ENCODE results near the gene GABRB2. TPM values are rescaled to one million over a fixed set of nuclear protein-coding genes. Genes with fewer than 3 reads are reported as not detected.

Gene GABRB2
- total RNA-seq, 1 experiment from 2014 or later, result not detected

DNA sequence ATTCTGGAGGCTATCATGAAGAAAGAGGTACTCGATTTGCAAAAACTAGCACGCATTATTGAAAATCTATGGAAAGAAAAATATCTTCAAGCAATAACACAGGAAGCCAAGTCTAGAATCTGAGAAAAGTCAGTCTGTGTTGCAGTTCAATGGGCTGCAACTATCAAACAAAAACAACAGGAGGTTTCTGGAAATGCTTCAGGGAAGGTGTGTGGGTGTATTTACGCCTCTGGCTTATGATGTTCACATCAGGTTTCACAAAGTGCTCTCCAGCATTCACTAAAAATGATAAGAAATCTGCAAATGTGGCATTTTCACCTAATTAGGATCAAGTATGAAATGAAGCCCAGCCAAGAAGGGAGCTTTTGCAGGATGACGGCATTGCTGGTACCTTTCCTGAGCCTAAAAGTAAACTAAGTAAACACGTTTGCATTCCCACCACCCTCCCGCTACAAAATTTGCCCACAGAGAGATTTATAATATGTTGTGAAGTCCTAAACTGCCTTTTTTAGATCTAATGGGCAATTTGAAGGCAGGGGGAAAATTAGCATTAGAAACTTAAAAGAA is 146.4 kb downstream of the GABRB2 start:
- CTCF ChIA-PET, result no interaction called here
- no peaks in the 10 kb centered on the region for H3K4me1 ChIP-seq (ENCODE audit: control insufficient read depth, insufficient read depth, low read length)
- H3K36me3 ChIP-seq (ENCODE audit: control insufficient read depth, insufficient read depth, low read length), result no peaks in the 10 kb centered on the region
- intact Hi-C loops (cut with micrococcal nuclease; ENCODE audit: unreplicated experiment), result no loop called here
- H3K27me3 ChIP-seq (ENCODE audit: control insufficient read depth, insufficient read depth, low read length), result no peaks in the 10 kb centered on the region
- no TSS peak for BruUV-seq (replicated peaks)
- POLR2A ChIA-PET, result no interaction called here
- DNase-seq (ENCODE audit: low read depth, low spot score) (no peak), ATAC-seq (no peak)
- in situ Hi-C loops (cut with HindIII; ENCODE audit: low pct_unique_long_range_greater_than_20kb, low sequenced_read_pairs), result no loop called here
- TF ChIP-seq TCF7L2 (IDR thresholded peaks at IDR 0.05; ENCODE audit: low read depth, low read length) (no peak), POLR2AphosphoS5 (IDR thresholded peaks at IDR 0.05; ENCODE audit: low read depth, low read length) (no peak), SIN3A (IDR thresholded peaks at IDR 0.05; ENCODE audit: borderline replicate concordance, insufficient read depth, low read depth, low read length) (no peak)
- TF ChIP-seq, protein P1, sequence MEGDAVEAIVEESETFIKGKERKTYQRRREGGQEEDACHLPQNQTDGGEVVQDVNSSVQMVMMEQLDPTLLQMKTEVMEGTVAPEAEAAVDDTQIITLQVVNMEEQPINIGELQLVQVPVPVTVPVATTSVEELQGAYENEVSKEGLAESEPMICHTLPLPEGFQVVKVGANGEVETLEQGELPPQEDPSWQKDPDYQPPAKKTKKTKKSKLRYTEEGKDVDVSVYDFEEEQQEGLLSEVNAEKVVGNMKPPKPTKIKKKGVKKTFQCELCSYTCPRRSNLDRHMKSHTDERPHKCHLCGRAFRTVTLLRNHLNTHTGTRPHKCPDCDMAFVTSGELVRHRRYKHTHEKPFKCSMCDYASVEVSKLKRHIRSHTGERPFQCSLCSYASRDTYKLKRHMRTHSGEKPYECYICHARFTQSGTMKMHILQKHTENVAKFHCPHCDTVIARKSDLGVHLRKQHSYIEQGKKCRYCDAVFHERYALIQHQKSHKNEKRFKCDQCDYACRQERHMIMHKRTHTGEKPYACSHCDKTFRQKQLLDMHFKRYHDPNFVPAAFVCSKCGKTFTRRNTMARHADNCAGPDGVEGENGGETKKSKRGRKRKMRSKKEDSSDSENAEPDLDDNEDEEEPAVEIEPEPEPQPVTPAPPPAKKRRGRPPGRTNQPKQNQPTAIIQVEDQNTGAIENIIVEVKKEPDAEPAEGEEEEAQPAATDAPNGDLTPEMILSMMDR (IDR thresholded peaks at IDR 0.05), result no peak
- TF ChIP-seq, protein P2, sequence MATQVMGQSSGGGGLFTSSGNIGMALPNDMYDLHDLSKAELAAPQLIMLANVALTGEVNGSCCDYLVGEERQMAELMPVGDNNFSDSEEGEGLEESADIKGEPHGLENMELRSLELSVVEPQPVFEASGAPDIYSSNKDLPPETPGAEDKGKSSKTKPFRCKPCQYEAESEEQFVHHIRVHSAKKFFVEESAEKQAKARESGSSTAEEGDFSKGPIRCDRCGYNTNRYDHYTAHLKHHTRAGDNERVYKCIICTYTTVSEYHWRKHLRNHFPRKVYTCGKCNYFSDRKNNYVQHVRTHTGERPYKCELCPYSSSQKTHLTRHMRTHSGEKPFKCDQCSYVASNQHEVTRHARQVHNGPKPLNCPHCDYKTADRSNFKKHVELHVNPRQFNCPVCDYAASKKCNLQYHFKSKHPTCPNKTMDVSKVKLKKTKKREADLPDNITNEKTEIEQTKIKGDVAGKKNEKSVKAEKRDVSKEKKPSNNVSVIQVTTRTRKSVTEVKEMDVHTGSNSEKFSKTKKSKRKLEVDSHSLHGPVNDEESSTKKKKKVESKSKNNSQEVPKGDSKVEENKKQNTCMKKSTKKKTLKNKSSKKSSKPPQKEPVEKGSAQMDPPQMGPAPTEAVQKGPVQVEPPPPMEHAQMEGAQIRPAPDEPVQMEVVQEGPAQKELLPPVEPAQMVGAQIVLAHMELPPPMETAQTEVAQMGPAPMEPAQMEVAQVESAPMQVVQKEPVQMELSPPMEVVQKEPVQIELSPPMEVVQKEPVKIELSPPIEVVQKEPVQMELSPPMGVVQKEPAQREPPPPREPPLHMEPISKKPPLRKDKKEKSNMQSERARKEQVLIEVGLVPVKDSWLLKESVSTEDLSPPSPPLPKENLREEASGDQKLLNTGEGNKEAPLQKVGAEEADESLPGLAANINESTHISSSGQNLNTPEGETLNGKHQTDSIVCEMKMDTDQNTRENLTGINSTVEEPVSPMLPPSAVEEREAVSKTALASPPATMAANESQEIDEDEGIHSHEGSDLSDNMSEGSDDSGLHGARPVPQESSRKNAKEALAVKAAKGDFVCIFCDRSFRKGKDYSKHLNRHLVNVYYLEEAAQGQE (IDR thresholded peaks at IDR 0.05; ENCODE audit: insufficient read depth in 1 of 2, low read depth in 2 of 2, low read length in 1 of 2), result no peak
- H3K4me3 ChIP-seq (ENCODE audit: low read depth in 2 of 2, low read length in 2 of 2), result no peak overlapping the region
- H3K27ac ChIP-seq (ENCODE audit: low read length), result no peak overlapping the region
- H3K9me3 ChIP-seq (ENCODE audit: control insufficient read depth, insufficient read depth, low read depth, low read length), result no peaks in the 10 kb centered on the region

DNA sequence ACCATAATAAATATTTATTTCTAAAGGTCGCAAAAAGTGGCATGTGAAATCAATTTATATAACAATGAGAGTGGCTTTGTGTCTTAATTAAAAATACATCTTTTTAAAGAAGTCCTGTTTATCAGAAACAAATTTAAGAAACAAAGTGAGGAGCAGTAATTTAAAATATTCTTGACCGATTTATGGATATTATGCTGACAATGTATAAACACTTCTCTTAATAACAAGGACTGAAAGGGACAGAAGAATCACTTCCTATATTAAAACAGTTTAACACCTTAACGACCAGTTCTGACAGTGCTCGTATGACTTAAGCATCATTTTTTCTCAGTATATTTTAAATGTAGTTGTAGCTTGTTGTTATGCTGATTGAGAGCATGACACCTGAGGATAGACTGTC is 149.1 kb downstream of the GABRB2 start:
- CTCF ChIA-PET, result no interaction called here
- ATAC-seq (no peak), DNase-seq (ENCODE audit: low read depth, low spot score) (no peak)
- no peaks in the 10 kb centered on the region for H3K4me1 ChIP-seq (ENCODE audit: control insufficient read depth, insufficient read depth, low read length)
- no peak overlapping the region for H3K27ac ChIP-seq (ENCODE audit: low read length)
- no TSS peak for BruUV-seq (replicated peaks)
- no peak overlapping the region for H3K4me3 ChIP-seq (ENCODE audit: low read depth in 2 of 2, low read length in 2 of 2)
- no peaks in the 10 kb centered on the region for H3K27me3 ChIP-seq (ENCODE audit: control insufficient read depth, insufficient read depth, low read length)
- H3K36me3 ChIP-seq (ENCODE audit: control insufficient read depth, insufficient read depth, low read length), result no peaks in the 10 kb centered on the region
- in situ Hi-C loops (cut with HindIII; ENCODE audit: low pct_unique_long_range_greater_than_20kb, low sequenced_read_pairs), result no loop called here
- no peaks in the 10 kb centered on the region for H3K9me3 ChIP-seq (ENCODE audit: control insufficient read depth, insufficient read depth, low read depth, low read length)
- TF ChIP-seq SIN3A (IDR thresholded peaks at IDR 0.05; ENCODE audit: borderline replicate concordance, insufficient read depth, low read depth, low read length) (no peak), POLR2AphosphoS5 (IDR thresholded peaks at IDR 0.05; ENCODE audit: low read depth, low read length) (no peak)
- TF ChIP-seq, protein P1 (IDR thresholded peaks at IDR 0.05), result no peak
- intact Hi-C loops (cut with micrococcal nuclease; ENCODE audit: unreplicated experiment), result no loop called here
- POLR2A ChIA-PET, result no interaction called here

All from Panc1 (cell line).